Neural progenitor cell (in vitro differentiated cells): Measurements from ENCODE around the gene SLC25A22. TPM values are rescaled to one million over a fixed set of nuclear protein-coding genes. Genes with fewer than 3 reads are reported as not detected.

Source experiments
- DNase-seq: peaks from one replicate; pipeline ENCODE4 v3.0.0-alpha.2; 2016; ENCODE audit warnings: low spot score
- H2AFZ ChIP-seq: fragments of 200-600 bp; sonication (generic); replicated peaks from 2 replicates; pipeline ENCODE4 v1.6.1; 2016; ENCODE audit warnings: antibody characterized with exemption
- H3F3A ChIP-seq: fragments of 200-600 bp; sonication (generic); 2 replicates; pipeline ENCODE4 v1.6.1; 2016; ENCODE audit warnings: antibody characterized with exemption, low read depth
- H3K27ac ChIP-seq: fragments of 200-600 bp; sonication (generic); 2 replicates; pipeline ENCODE4 v1.5.1; 2016; ENCODE audit warnings: mild to moderate bottlenecking
- H3K27me3 ChIP-seq: fragments of 200-600 bp; sonication (generic); 2 replicates; pipeline ENCODE4 v1.6.1; 2016; ENCODE audit warnings: mild to moderate bottlenecking, moderate library complexity
- H3K36me3 ChIP-seq: fragments of 200-600 bp; sonication (generic); 2 replicates; pipeline ENCODE4 v1.5.1; 2016
- H3K4me1 ChIP-seq: fragments of 200-600 bp; sonication (generic); 2 replicates; pipeline ENCODE4 v1.6.1; 2016; ENCODE audit warnings: mixed run types
- H3K4me2 ChIP-seq: fragments of 200-600 bp; sonication (generic); 2 replicates; pipeline ENCODE4 v1.6.1; 2016
- H3K4me3 ChIP-seq: fragments of 200-600 bp; sonication (generic); 2 replicates; pipeline ENCODE4 v1.5.1; 2016
- H3K79me2 ChIP-seq: fragments of 200-600 bp; sonication (generic); 2 replicates; pipeline ENCODE4 v1.6.1; 2016; ENCODE audit warnings: low read depth
- H3K9ac ChIP-seq: fragments of 200-600 bp; sonication (generic); 2 replicates; pipeline ENCODE4 v1.6.1; 2016
- H3K9me3 ChIP-seq: fragments of 200-600 bp; sonication (generic); 2 replicates; pipeline ENCODE4 v1.5.1; 2016; ENCODE audit warnings: low read depth
- H4K20me1 ChIP-seq: fragments of 200-600 bp; sonication (generic); 2 replicates; pipeline ENCODE4 v1.6.1; 2016; ENCODE audit warnings: low read depth
- H3K27ac Mint-ChIP-seq: 3 replicates; pipeline ENCODE4 v1.8.0; 2021; ENCODE audit warnings: mixed read lengths
- H3K27me3 Mint-ChIP-seq: 2 replicates; pipeline ENCODE4 v1.8.0; 2022; ENCODE audit warnings: low read depth, mild to moderate bottlenecking, inconsistent platforms, moderate library complexity, mixed read lengths; ENCODE audit not compliant: insufficient read depth
- H3K36me3 Mint-ChIP-seq: 3 replicates; pipeline ENCODE4 v1.8.0; 2021; ENCODE audit warnings: mixed read lengths
- H3K4me1 Mint-ChIP-seq: 3 replicates; pipeline ENCODE4 v1.8.0; 2021; ENCODE audit warnings: mixed read lengths
- H3K4me3 Mint-ChIP-seq: 3 replicates; pipeline ENCODE4 v1.8.0; 2021; ENCODE audit warnings: mild to moderate bottlenecking, moderate library complexity, mixed read lengths
- H3K9me3 Mint-ChIP-seq: 3 replicates; pipeline ENCODE4 v1.8.0; 2020; ENCODE audit warnings: mixed read lengths
- CTCF ChIP-seq: fragments of 200-600 bp; sonication (generic); IDR thresholded peaks from 2 replicates; pipeline ENCODE4 v1.5.1; 2017; ENCODE audit warnings: antibody characterized with exemption, mild to moderate bottlenecking
- EZH2 ChIP-seq: fragments of 200-600 bp; sonication (generic); IDR thresholded peaks from 2 replicates; pipeline ENCODE4 v1.6.1; 2017; ENCODE audit warnings: antibody characterized with exemption, mild to moderate bottlenecking, moderate library complexity
- EZH2phosphoT487 ChIP-seq: fragments of 200-600 bp; sonication (generic); IDR thresholded peaks from 2 replicates; pipeline ENCODE4 v1.6.1; 2017; ENCODE audit warnings: antibody characterized with exemption
- total RNA-seq: library from RNA; depleted of rRNA; stranded (reverse); fragments of >200 nt; gene quantifications from 2 replicates; pipeline ENCODE4 v1.2.3, GENCODE V29; 2015; ENCODE audit warnings: low replicate concordance

Gene SLC25A22
- total RNA-seq, 1 donor from 2014 or later: 11.0 TPM

GRCh38 chr11:803770-804598 lies 5.9 kb upstream of the SLC25A22 start:
- Histone ChIP-seq H3K4me1 (peaks cover 12% of the 10 kb centered on the region), H3K27ac (no peak overlapping the region), H3F3A (peaks cover 30% of the 10 kb centered on the region), H3K79me2 (peaks cover 20% of the 10 kb centered on the region), H3K4me2 (peak overlapping the region; percentile 94), H3K9ac (peak overlapping the region; percentile 22), H4K20me1 (peaks cover 15% of the 10 kb centered on the region), H3K9me3 (no peaks in the 10 kb centered on the region), H2AFZ (no peak overlapping the region), H3K27me3 (no peaks in the 10 kb centered on the region), H3K4me3 (peak overlapping the region; percentile 72), H3K36me3 (no peaks in the 10 kb centered on the region)
- Mint-ChIP-seq H3K36me3 (no peaks in the 10 kb centered on the region), H3K4me3 (peak overlapping the region; percentile 83), H3K27ac (no peak overlapping the region), H3K27me3 (peaks cover 2% of the 10 kb centered on the region), H3K4me1 (peaks cover 16% of the 10 kb centered on the region), H3K9me3 (no peaks in the 10 kb centered on the region)
- DNase-seq: no peak
- TF ChIP-seq CTCF (no peak), EZH2phosphoT487 (no peak), EZH2 (no peak)

- peaks cover 21% of the 10 kb centered on the region for H4K20me1 ChIP-seq
- H3K4me3 ChIP-seq: no peak overlapping the region
- peaks cover 15% of the 10 kb centered on the region for H3K79me2 ChIP-seq
- Mint-ChIP-seq H3K4me1 (peaks cover 10% of the 10 kb centered on the region), H3K27ac (no peak overlapping the region), H3K27me3 (peaks cover 2% of the 10 kb centered on the region), H3K36me3 (no peaks in the 10 kb centered on the region), H3K9me3 (no peaks in the 10 kb centered on the region), H3K4me3 (no peak overlapping the region)
- no peak overlapping the region for H3K9ac ChIP-seq
- H3F3A ChIP-seq: peaks cover 29% of the 10 kb centered on the region
- H2AFZ ChIP-seq: no peak overlapping the region
- peaks cover 9% of the 10 kb centered on the region for H3K4me1 ChIP-seq
- no peaks in the 10 kb centered on the region for H3K36me3 ChIP-seq
- H3K27me3 ChIP-seq: no peaks in the 10 kb centered on the region
- no peak overlapping the region for H3K4me2 ChIP-seq
- H3K27ac ChIP-seq: no peak overlapping the region
- DNase-seq: no peak
- H3K9me3 ChIP-seq: no peaks in the 10 kb centered on the region
- TF ChIP-seq EZH2: no peak
Measured at GRCh38 chr11:803467-803742, 5.3 kb upstream of the SLC25A22 start.

GRCh38 chr11:802693-803466 lies 4.8 kb upstream of the SLC25A22 start:
- Histone ChIP-seq H3K9me3 (no peaks in the 10 kb centered on the region), H3F3A (peaks cover 29% of the 10 kb centered on the region), H3K36me3 (no peaks in the 10 kb centered on the region), H3K27me3 (no peaks in the 10 kb centered on the region), H3K79me2 (peaks cover 9% of the 10 kb centered on the region), H3K4me2 (no peak overlapping the region), H3K9ac (no peak overlapping the region), H3K4me3 (no peak overlapping the region), H4K20me1 (peaks cover 21% of the 10 kb centered on the region), H2AFZ (no peak overlapping the region), H3K27ac (no peak overlapping the region), H3K4me1 (peaks cover 7% of the 10 kb centered on the region)
- H3K4me1 Mint-ChIP-seq: peaks cover 8% of the 10 kb centered on the region
- TF ChIP-seq CTCF: no peak
- H3K4me3 Mint-ChIP-seq: peak overlapping the region; percentile 67
- no peak overlapping the region for H3K27ac Mint-ChIP-seq
- H3K36me3 Mint-ChIP-seq: no peaks in the 10 kb centered on the region
- no peak for DNase-seq
- peaks cover 2% of the 10 kb centered on the region for H3K27me3 Mint-ChIP-seq
- H3K9me3 Mint-ChIP-seq: no peaks in the 10 kb centered on the region
